Peyer's patch (tissue), 4 donors: ENCODE measurements around the gene ICAM5. TPM values are rescaled to one million over a fixed set of nuclear protein-coding genes. Genes with fewer than 3 reads are reported as not detected.

Source experiments
- DNase-seq, 3 donors: peaks; one replicate each; pipeline ENCODE4 v3.0.0-alpha.2; 2017 to 2019
- H3K27ac ChIP-seq, 4 donors: fragments of 200-600 bp; sonication (generic); one replicate each; pipeline ENCODE4 v1.5.1; 2016 to 2019
- H3K27me3 ChIP-seq, 2 donors: fragments of 200-600 bp; sonication (generic); one replicate each; pipeline ENCODE4 v1.5.1; 2019
- H3K36me3 ChIP-seq, 3 donors: fragments of 200-600 bp; sonication (generic); one replicate each; pipeline ENCODE4 v1.5.1; 2016 to 2019
- H3K4me1 ChIP-seq, 4 donors: fragments of 200-600 bp; sonication (generic); one replicate each; pipeline ENCODE4 v1.5.1; 2016 to 2019
- H3K4me3 ChIP-seq, 4 donors: fragments of 200-600 bp; sonication (generic); 1 replicate in 3 of 4; 2 replicates in 1 of 4; pipeline ENCODE4 v1.5.1; 2016 to 2019; ENCODE audit warnings: mild to moderate bottlenecking in 1 of 4
- H3K9me3 ChIP-seq, 4 donors: fragments of 200-600 bp; sonication (generic); one replicate each; pipeline ENCODE4 v1.5.1; 2016 to 2019; ENCODE audit warnings: mild to moderate bottlenecking in 1 of 4
- POLR2A ChIP-seq, 2 donors: fragments of 450-650 bp; IDR thresholded peaks; one replicate each; pipeline ENCODE4 v1.5.1; 2017; ENCODE audit warnings: antibody characterized with exemption in 2 of 2, mild to moderate bottlenecking in 2 of 2, moderate library complexity in 2 of 2
- total RNA-seq, 4 donors: library from RNA; depleted of rRNA; stranded (reverse); fragments of >200 nt; gene quantifications; one replicate each; pipeline ENCODE4 v1.1.0, GENCODE V29; 2016
- TF ChIP-seq, protein P1 (sequence below), 6 experiments: fragments of 450-650 bp in 4 of 6; fragments of 200-600 bp in 2 of 6; sonication (generic) in 1 of 6; IDR thresholded peaks; one replicate each; pipeline ENCODE4 v1.5.1; 2017 to 2019; ENCODE audit warnings: antibody characterized with exemption in 6 of 6, mild to moderate bottlenecking in 3 of 6, moderate library complexity in 1 of 6

The ICAM5 gene
- total RNA-seq, 4 donors from 2014 or later = 0.27 TPM; not detected in 3

GRCh38 chr19:10256970-10257615 lies 32.7 kb upstream of the ICAM5 start:
- Histone ChIP-seq H3K4me1 (peaks cover 0 to 8% (median 3%) of the 10 kb centered on the region in 4 donors), H3K27ac (no peak overlapping the region), H3K4me3 (no peak overlapping the region), H3K27me3 (no peaks in the 10 kb centered on the region), H3K9me3 (no peaks in the 10 kb centered on the region), H3K36me3 (peaks cover 0 to 50% (median 0%) of the 10 kb centered on the region in 3 donors)
- TF ChIP-seq, protein P1, sequence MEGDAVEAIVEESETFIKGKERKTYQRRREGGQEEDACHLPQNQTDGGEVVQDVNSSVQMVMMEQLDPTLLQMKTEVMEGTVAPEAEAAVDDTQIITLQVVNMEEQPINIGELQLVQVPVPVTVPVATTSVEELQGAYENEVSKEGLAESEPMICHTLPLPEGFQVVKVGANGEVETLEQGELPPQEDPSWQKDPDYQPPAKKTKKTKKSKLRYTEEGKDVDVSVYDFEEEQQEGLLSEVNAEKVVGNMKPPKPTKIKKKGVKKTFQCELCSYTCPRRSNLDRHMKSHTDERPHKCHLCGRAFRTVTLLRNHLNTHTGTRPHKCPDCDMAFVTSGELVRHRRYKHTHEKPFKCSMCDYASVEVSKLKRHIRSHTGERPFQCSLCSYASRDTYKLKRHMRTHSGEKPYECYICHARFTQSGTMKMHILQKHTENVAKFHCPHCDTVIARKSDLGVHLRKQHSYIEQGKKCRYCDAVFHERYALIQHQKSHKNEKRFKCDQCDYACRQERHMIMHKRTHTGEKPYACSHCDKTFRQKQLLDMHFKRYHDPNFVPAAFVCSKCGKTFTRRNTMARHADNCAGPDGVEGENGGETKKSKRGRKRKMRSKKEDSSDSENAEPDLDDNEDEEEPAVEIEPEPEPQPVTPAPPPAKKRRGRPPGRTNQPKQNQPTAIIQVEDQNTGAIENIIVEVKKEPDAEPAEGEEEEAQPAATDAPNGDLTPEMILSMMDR (IDR thresholded peaks at IDR 0.05) = no peak
- TF ChIP-seq POLR2A (IDR thresholded peaks at IDR 0.05) = no peak
- no peak for DNase-seq

GRCh38 chr19:10258080-10258710 lies 31.6 kb upstream of the ICAM5 start:
- H3K4me1 ChIP-seq = no peaks in the 10 kb centered on the region
- H3K9me3 ChIP-seq = no peaks in the 10 kb centered on the region
- TF ChIP-seq, protein P1 (IDR thresholded peaks at IDR 0.05) = no peak
- TF ChIP-seq POLR2A (IDR thresholded peaks at IDR 0.05) = no peak
- no peak overlapping the region for H3K27ac ChIP-seq
- no peak for DNase-seq
- H3K27me3 ChIP-seq = no peaks in the 10 kb centered on the region
- peaks cover 0 to 50% (median 0%) of the 10 kb centered on the region in 3 donors for H3K36me3 ChIP-seq
- H3K4me3 ChIP-seq = no peak overlapping the region

DNA sequence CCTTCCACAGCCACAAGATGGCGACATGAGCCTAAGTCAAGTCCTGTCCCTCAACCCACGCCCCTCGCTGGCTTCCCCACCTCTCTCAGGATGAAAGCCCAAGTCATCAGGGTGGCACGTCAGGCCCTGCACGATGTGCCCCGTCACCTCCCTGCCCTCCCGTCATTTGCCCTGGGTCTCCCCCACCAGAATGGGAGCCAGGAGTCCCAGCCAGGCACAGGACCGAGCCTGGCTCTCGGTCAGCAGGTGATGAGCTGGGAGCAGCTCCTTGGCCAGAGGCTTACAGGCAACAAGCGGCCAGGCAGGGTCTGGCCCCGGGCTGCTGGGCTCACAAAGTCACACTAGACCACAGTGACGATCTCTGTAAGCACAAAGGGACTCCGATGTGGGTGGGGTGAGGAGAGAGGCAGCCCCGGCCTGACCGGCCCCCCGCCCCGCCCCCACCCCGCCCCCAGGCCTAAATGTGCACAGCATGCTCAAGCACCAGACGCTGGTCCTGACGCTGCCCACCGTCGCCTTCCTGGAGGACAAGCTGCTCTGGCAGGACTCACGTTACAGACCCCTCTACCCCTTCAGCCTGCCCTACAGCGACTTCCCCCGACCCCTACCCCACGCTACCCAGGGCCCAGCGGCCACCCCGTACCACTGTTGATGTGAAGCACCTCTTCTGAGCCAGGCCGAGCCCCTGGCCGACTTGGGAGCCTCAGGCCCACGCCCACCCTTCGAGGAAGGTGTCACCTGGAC lies 30.4 kb upstream of the ICAM5 start:
- DNase-seq = peak; percentile 79 to 96 (median 96)
- H3K36me3 ChIP-seq = peaks cover 0 to 44% (median 0%) of the 10 kb centered on the region in 3 donors
- no peak overlapping the region for H3K27ac ChIP-seq

DNA sequence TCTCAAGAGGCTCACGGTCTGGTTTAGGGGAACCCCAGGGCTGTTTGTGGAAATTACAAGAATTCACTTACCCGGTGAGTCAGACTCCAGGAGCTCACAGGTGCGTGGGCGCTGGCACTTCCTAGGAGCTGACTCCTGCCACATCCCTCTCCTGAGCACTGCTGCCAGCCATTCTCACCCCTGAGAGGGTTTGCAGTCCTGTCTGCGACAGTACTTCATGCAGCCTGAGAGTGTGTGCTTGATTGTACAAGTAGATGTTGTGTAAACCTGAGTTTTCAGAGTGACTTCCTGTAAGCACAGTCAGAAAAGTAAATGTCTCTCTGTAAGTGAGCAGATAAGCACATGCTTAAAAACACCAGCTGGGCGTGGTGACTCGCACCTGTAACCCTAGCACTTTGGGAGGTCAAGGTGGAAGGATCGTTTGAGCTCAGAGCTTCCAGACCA lies 29.6 kb upstream of the ICAM5 start:
- Histone ChIP-seq H3K27ac (no peak overlapping the region), H3K36me3 (peaks cover 0 to 36% (median 0%) of the 10 kb centered on the region in 3 donors), H3K27me3 (no peaks in the 10 kb centered on the region), H3K4me3 (no peak overlapping the region), H3K9me3 (no peaks in the 10 kb centered on the region), H3K4me1 (no peaks in the 10 kb centered on the region)
- DNase-seq = no peak
- TF ChIP-seq POLR2A (IDR thresholded peaks at IDR 0.05) = no peak
- TF ChIP-seq, protein P1 (IDR thresholded peaks at IDR 0.05) = no peak

More for the DNA sequence above, 30.4 kb upstream of the ICAM5 start:
- Histone ChIP-seq H3K4me1 (no peaks in the 10 kb centered on the region), H3K4me3 (no peak overlapping the region), H3K27me3 (no peaks in the 10 kb centered on the region), H3K9me3 (no peaks in the 10 kb centered on the region)
- TF ChIP-seq POLR2A (IDR thresholded peaks at IDR 0.05) = no peak
- TF ChIP-seq, protein P1 (IDR thresholded peaks at IDR 0.05) = peak; percentile 40 to 73 (median 62)

GRCh38 chr19:10262771-10263170 lies 27.0 kb upstream of the ICAM5 start:
- H3K4me1 ChIP-seq = no peaks in the 10 kb centered on the region
- no peak overlapping the region for H3K4me3 ChIP-seq
- no peak overlapping the region for H3K27ac ChIP-seq
- no peaks in the 10 kb centered on the region for H3K27me3 ChIP-seq
- no peak for DNase-seq
- peaks cover 0 to 11% (median 0%) of the 10 kb centered on the region in 3 donors for H3K36me3 ChIP-seq
- no peaks in the 10 kb centered on the region for H3K9me3 ChIP-seq
- no peak for TF ChIP-seq POLR2A (IDR thresholded peaks at IDR 0.05)

DNA sequence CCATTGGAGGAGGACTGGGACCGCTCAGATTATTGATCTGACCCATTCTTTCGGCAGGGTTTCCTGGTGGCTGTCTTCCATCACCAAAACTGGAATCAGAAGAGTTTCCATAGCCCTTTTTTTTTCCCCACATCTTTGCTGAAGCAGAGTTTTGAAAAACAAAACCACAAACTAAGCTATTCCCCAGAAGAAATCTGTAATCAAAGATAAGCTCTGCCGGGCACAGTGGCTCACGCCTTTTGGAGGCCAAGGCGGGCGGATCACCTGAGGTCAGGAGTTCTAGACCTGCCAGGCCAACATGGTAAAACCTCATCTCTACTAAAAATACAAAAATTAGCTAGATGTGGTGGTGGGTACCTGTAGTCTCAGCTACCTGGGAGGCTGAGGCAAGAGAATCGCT lies 23.0 kb upstream of the ICAM5 start:
- TF ChIP-seq POLR2A (IDR thresholded peaks at IDR 0.05) = no peak
- TF ChIP-seq, protein P1 (IDR thresholded peaks at IDR 0.05) = no peak
- no peaks in the 10 kb centered on the region for H3K36me3 ChIP-seq
- no peak for DNase-seq
- no peaks in the 10 kb centered on the region for H3K27me3 ChIP-seq
- peaks cover 0 to 15% (median 3%) of the 10 kb centered on the region in 4 donors for H3K4me1 ChIP-seq
- no peak overlapping the region for H3K27ac ChIP-seq
- no peak overlapping the region for H3K4me3 ChIP-seq
- H3K9me3 ChIP-seq = no peaks in the 10 kb centered on the region
